Activated naive CD4-positive, alpha-beta T cell treated with anti-CD3 and anti-CD28 coated beads, Interleukin-2, amount 50 U/mL, for 72 hours (primary cell): ENCODE data around the gene PPIL3. TPM values are rescaled to one million over a fixed set of nuclear protein-coding genes. Genes with fewer than 3 reads are reported as not detected.
"Not testable (repeated sequence)": the region's sequence is repeated elsewhere in the genome, so short reads cannot be mapped to it uniquely, and the experiment has no call there.

Experiments used
- ATAC-seq, 2 donors: fragments of 150-1000 bp; cut with Tn5 transposase; 2 replicates each; pipeline ENCODE4 v1.10.0; 2021; ENCODE audit warnings: mild to moderate bottlenecking in 2 of 2, moderate library complexity in 2 of 2
- DNase-seq, 2 donors: peaks; one replicate each; pipeline ENCODE4 v3.0.0; 2021 to 2022; ENCODE audit warnings: low spot score in 2 of 2
- H3K27ac Mint-ChIP-seq, 2 donors: one replicate each; pipeline ENCODE4 v1.8.0; 2022; ENCODE audit warnings: mild to moderate bottlenecking in 2 of 2, mixed read lengths in 2 of 2
- H3K36me3 Mint-ChIP-seq, 2 donors: one replicate each; pipeline ENCODE4 v1.8.0; 2022; ENCODE audit warnings: mixed read lengths in 2 of 2
- H3K9me3 Mint-ChIP-seq, 2 donors: one replicate each; pipeline ENCODE4 v1.8.0; 2022; ENCODE audit warnings: mixed read lengths in 2 of 2
- total RNA-seq, 2 donors: library from RNA; stranded (reverse); gene quantifications; one replicate each; pipeline ENCODE4 v1.2.3, GENCODE V29; 2022

The PPIL3 gene
- 10 to 100 TPM; 62.8 to 86.4 TPM for total RNA-seq

GRCh38 chr2:200888704-200889625 lies at the start of gene PPIL3, which contains the start of gene NIF3L1:
Gene PPIL3 (minus strand): TSS chr2:200889077. CDS start chr2:200887615, 1,462 bp downstream.
Gene NIF3L1 (plus strand): TSS chr2:200889371. CDS start chr2:200891944, 2,573 bp downstream.
- ATAC-seq (peak; percentile 86 to 90), DNase-seq (peak; percentile 94 to 96)
- H3K36me3 Mint-ChIP-seq, result peaks cover 17 to 38% of the 10 kb centered on the region in 2 donors
- H3K27ac Mint-ChIP-seq, result peak within 1 kb of the TSS; percentile 94 to 99
- no peaks in the 10 kb centered on the region for H3K9me3 Mint-ChIP-seq

- DNase-seq (no peak), ATAC-seq (no peak)
- no peaks in the 10 kb centered on the region for H3K9me3 Mint-ChIP-seq
- peaks cover 0 to 13% of the 10 kb centered on the region in 2 donors for H3K36me3 Mint-ChIP-seq
- H3K27ac Mint-ChIP-seq, result no peak overlapping the region
These were observed 42.2 kb upstream of the PPIL3 start for GRCh38 chr2:200930947-200931626.

GRCh38 chr2:200929334-200930249 lies 40.7 kb upstream of the PPIL3 start:
- Mint-ChIP-seq H3K27ac (peak overlapping the region; percentile 19 to 77), H3K9me3 (no peaks in the 10 kb centered on the region), H3K36me3 (peaks cover 0 to 13% of the 10 kb centered on the region in 2 donors)
- peak; percentile 89 to 90 for ATAC-seq
- no peak for DNase-seq

GRCh38 chr2:200922439-200922838 lies 33.6 kb upstream of the PPIL3 start:
- H3K36me3 Mint-ChIP-seq, result no peaks in the 10 kb centered on the region
- ATAC-seq, result peak; percentile 69 to 95
- DNase-seq, result no peak
- H3K9me3 Mint-ChIP-seq, result no peaks in the 10 kb centered on the region
- peak overlapping the region; percentile 22 to 65 for H3K27ac Mint-ChIP-seq

GRCh38 chr2:200913654-200914053 lies 24.8 kb upstream of the PPIL3 start:
- Mint-ChIP-seq H3K36me3 (peaks cover 7 to 10% of the 10 kb centered on the region in 2 donors), H3K9me3 (no peaks in the 10 kb centered on the region), H3K27ac (no peak overlapping the region)
- ATAC-seq, result no peak
- no peak for DNase-seq

- Mint-ChIP-seq H3K27ac (no peak overlapping the region), H3K36me3 (peaks cover 7 to 10% of the 10 kb centered on the region in 2 donors), H3K9me3 (no peaks in the 10 kb centered on the region)
- DNase-seq, result no peak
- ATAC-seq, result no peak
These were observed 21.1 kb upstream of the PPIL3 start for GRCh38 chr2:200909958-200910357.

- H3K36me3 Mint-ChIP-seq, result peaks cover 0 to 6% of the 10 kb centered on the region in 2 donors
- DNase-seq (peak in 1 of 2 donors; percentile 49), ATAC-seq (peak; percentile 58 to 65)
- H3K9me3 Mint-ChIP-seq, result no peaks in the 10 kb centered on the region
- peak overlapping the region in 1 of 2 donors; percentile 77 for H3K27ac Mint-ChIP-seq
These were observed 16.9 kb upstream of the PPIL3 start for GRCh38 chr2:200905618-200906296.

GRCh38 chr2:200901459-200902072 lies 12.7 kb upstream of the PPIL3 start:
- ATAC-seq (peak; percentile 97 to 100), DNase-seq (peak; percentile 61 to 70)
- peaks cover 0 to 6% of the 10 kb centered on the region in 2 donors for H3K36me3 Mint-ChIP-seq
- no peaks in the 10 kb centered on the region for H3K9me3 Mint-ChIP-seq
- peak overlapping the region in 1 of 2 donors; percentile 49 for H3K27ac Mint-ChIP-seq

- no peak for DNase-seq
- Mint-ChIP-seq H3K27ac (peak overlapping the region; percentile 7 to 50), H3K36me3 (peaks cover 0 to 6% of the 10 kb centered on the region in 2 donors), H3K9me3 (no peaks in the 10 kb centered on the region)
- no peak for ATAC-seq
These were observed 10.6 kb upstream of the PPIL3 start for GRCh38 chr2:200899482-200899881.

- not testable (repeated sequence) for ATAC-seq, H3K27ac Mint-ChIP-seq, H3K9me3 Mint-ChIP-seq, DNase-seq
- H3K36me3 Mint-ChIP-seq, result peaks cover 4 to 39% of the 10 kb centered on the region in 2 donors
These were observed 7.1 kb downstream of the PPIL3 start for GRCh38 chr2:200881715-200882249.

GRCh38 chr2:200878289-200878880 lies 10.5 kb downstream of the PPIL3 start:
- H3K27ac Mint-ChIP-seq, result no peak overlapping the region
- H3K36me3 Mint-ChIP-seq, result peaks cover 4 to 51% of the 10 kb centered on the region in 2 donors
- ATAC-seq, result no peak
- no peaks in the 10 kb centered on the region for H3K9me3 Mint-ChIP-seq
- DNase-seq, result no peak

GRCh38 chr2:200877443-200877842 lies 11.4 kb downstream of the PPIL3 start:
- ATAC-seq, result no peak
- H3K36me3 Mint-ChIP-seq, result peaks cover 4 to 41% of the 10 kb centered on the region in 2 donors
- no peaks in the 10 kb centered on the region for H3K9me3 Mint-ChIP-seq
- H3K27ac Mint-ChIP-seq, result no peak overlapping the region
- no peak for DNase-seq

GRCh38 chr2:200873560-200873959 lies 15.3 kb downstream of the PPIL3 start:
- DNase-seq (no peak), ATAC-seq (no peak)
- no peak overlapping the region for H3K27ac Mint-ChIP-seq
- peaks cover 0 to 27% of the 10 kb centered on the region in 2 donors for H3K36me3 Mint-ChIP-seq
- H3K9me3 Mint-ChIP-seq, result no peaks in the 10 kb centered on the region

GRCh38 chr2:200871151-200871550 lies 17.7 kb downstream of the PPIL3 start:
- H3K9me3 Mint-ChIP-seq, result no peaks in the 10 kb centered on the region
- peak overlapping the region in 1 of 2 donors; percentile 29 for H3K27ac Mint-ChIP-seq
- H3K36me3 Mint-ChIP-seq, result peaks cover 0 to 24% of the 10 kb centered on the region in 2 donors
- ATAC-seq (no peak), DNase-seq (no peak)

- no peaks in the 10 kb centered on the region for H3K9me3 Mint-ChIP-seq
- no peak for ATAC-seq
- peaks cover 5 to 11% of the 10 kb centered on the region in 2 donors for H3K36me3 Mint-ChIP-seq
- peak overlapping the region in 1 of 2 donors; percentile 15 for H3K27ac Mint-ChIP-seq
- DNase-seq, result no peak
These were observed 19.9 kb downstream of the PPIL3 start for GRCh38 chr2:200869014-200869413.
